CD4-positive, alpha-beta T cell treated with Interferon alpha-2 for 1 hour (primary cell): ENCODE measurements around the gene AOPEP.

Experiments used
- DNase-seq, 2 donors: peaks; one replicate each; pipeline ENCODE4 v3.0.0-alpha.2; 2020 to 2022

AOPEP gene

DNA sequence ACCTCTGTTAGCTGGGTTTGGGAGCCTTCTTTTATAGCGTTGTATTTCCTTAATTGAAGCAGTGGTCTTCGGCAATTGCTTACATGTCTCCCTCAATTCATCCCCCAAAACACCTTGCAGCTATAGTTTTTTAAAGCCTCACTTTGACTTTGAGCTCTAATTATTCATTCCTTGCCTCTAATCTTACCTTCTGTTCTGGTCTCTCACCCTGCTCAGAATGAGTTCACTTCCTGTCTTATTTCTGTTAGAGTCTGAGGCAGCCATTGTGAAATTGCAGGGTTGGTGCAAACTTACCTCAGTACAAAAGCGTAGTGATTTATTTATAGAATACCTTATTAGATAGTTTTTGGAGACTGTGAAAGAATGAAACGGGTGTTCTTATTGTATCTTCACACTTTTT is 35.0 kb downstream of the AOPEP start:
- peak in 1 of 2 donors; percentile 1 for DNase-seq

DNA sequence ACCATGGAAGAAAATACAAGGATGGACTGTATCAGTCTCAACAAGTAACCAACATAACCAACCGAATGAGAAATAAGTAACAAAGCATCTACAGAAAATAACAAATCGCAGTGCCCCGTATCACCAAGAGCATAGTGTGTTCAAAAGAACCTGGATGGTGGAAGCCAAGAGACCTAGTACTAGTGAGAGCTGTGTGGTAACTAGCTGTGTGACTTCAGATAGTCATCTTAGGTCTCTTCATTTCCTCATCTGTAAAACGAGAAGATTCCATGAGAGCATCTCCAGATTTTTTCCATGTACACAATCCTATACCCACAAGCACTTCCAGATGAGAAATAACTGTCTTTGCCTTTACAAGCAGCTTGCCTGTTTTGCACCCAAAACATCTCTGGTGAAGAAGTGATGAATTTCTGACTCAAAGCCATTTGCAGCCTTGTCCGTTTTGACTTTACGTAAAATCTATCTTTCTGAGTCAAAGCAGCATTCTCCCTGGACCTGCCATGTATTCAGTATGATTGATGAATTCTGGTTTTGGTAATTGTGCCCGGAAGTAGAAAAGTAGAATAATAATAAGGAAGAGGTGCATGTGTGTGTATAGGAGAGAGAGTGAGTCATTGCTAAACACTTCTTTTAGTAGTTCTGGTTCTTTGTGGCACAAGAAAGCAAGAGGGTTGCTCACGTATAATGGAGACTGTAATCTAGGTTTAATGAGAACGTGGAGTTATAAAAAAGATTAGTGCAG is 41.0 kb downstream of the AOPEP start:
- DNase-seq: no peak

DNA sequence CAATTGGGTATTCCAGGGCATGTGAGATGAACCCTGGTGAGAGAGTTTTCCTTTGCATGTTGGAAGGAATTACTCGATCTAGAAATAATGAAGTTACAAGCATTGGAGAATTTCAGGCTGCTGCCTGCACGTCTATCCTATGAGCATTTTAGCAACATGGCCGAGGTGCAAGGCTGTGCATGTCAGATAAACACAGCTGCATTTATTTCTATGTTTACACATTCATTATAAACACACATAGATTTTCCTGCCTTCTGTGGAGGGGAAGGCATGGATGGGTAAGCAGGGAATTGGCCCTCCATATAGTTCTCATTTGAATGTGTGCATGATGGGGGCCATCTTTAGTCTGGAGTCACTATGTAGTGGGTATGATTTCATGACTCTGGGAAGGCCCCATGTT is 42.3 kb downstream of the AOPEP start:
- DNase-seq: no peak

DNA sequence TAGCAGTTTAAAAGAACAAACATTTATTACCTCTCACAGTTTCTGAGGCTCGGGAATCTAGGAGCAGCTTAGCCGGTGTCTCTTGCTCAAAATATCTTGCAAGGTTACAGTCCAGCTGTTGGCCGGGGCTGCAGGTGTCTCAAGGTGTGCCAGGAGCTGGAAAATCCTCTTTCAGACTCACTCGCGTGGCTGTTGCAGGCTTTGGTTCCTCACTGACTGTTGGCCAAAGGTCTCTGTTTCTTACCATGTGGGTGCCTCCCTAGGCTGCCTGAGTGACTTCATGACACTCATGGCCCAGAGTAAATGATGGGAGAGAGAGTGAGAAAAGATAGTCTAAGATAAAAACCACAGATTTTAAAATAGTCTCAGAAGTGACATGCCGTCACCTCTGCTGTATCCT is 43.8 kb downstream of the AOPEP start:
- DNase-seq: no peak

DNA sequence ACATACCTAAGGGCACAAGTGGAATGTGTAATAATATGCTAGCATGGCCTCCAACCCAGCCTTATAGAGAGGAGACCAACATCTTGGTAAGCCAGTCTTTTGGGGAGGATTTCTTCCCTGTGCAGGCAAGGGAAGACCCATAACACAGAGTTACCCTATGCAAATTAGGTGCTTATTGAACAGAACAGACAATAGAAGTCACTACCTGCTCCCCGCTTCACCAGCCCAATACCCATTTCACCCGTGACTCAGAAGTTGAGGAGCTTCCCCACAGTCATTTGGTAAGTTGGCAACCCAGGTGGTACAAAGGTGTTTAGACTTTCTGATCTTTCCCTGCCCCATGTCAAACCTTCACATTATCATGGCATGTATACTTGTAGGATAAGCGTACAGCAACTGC is 44.6 kb downstream of the AOPEP start:
- DNase-seq: no peak

DNA sequence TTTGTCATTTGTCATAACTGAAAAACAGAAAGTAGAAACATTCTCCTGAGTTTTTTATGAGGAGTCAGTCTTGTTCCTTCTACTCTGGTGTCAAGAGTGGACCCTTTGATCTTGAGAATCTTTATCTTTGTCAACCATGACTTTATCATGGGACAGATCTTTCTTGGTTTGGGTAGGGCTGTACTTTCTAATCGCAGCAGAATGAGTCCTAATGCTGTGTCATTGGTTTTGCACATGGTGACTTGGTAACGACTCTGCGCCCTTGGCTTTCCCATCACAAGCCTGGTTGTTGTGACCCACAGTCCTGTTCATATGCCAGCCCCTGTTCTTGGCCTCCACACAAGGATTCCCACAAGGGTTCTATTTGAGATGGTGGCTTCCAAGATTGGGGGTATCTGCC is 45.6 kb downstream of the AOPEP start:
- no peak for DNase-seq

DNA sequence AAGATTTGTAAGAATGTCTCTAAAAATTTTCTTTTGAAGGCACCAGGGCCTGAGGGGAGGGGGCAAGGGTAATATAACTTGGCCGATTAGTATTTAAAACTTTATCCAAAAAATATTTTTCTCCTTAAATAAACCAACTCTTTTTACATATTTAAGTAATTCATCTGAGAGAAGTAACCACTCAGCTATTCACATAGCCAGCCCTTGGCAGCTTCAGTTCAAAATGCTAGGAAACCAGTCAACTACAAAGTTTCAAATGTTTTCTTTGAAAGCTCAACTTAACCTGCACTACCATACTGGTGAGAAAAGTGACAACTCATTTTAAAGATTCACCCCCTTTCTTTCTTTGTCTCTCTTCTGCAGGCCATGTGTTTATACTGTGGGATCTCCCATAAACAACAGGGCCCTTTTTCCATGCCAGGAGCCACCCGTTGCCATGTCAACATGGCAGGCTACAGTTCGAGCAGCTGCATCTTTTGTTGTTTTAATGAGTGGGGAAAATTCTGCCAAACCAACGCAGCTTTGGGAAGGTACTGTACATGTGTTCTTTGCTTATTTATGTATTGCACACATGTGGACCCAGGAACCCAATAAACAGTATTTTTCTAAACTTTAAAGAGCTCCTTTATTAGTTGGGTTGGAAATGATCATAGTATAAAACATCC is 46.3 kb downstream of the AOPEP start:
- DNase-seq: no peak

DNA sequence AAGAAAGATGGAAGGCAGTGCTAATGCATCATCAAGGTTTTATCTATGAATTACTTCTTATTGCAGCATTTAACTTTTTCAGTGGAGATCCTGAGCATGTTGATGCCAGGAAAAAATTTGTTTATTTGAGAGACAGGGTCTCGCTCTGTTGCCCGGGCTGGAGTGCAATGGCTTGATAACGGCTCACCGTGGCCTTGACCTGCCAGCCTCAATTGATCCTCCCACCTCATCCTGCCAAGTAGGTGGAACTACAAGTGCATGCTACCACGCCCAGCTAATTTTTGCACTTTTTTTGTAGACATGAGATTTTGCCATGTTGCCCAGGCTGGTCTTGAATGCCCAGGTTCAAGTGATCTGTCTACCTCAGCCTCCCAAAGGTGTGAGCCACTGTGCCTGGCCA is 47.2 kb downstream of the AOPEP start:
- no peak for DNase-seq

DNA sequence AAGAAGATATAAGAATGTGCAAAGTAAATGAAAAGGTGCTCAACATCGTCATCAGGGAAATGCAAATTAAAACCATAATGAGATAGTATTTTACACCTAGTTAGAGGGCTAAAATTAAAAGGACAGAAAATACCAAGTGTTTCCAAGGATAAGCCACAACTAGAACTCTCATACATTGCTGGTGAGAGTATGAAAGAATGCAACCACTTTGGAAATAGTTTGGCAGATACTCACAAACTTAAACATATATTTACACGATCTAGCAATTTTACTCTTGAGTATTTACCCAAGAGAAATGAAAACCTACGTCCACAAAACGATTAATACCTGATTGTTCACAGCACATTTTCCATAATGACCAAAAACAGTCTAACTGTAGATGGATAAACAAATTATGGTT is 51.5 kb downstream of the AOPEP start:
- no peak for DNase-seq

DNA sequence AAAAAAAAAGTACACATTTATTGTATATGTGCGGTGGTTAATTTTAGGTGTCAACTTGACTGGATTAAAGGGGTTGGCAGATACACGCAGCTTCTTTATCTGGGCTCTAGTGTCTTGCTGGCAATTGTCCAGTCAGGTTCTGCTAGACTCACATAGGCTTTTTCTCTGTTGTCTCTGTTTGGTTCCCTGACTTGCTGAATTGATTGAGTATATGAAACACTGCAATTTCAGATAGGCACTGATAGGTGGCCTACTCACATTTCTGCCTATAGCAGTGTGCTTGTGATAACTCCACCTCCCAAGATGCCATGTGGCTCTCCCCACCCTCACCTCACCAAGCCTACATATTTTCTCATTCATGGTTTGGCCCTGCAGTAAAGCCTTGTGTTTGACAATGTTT is 52.5 kb downstream of the AOPEP start:
- DNase-seq: no peak

DNA sequence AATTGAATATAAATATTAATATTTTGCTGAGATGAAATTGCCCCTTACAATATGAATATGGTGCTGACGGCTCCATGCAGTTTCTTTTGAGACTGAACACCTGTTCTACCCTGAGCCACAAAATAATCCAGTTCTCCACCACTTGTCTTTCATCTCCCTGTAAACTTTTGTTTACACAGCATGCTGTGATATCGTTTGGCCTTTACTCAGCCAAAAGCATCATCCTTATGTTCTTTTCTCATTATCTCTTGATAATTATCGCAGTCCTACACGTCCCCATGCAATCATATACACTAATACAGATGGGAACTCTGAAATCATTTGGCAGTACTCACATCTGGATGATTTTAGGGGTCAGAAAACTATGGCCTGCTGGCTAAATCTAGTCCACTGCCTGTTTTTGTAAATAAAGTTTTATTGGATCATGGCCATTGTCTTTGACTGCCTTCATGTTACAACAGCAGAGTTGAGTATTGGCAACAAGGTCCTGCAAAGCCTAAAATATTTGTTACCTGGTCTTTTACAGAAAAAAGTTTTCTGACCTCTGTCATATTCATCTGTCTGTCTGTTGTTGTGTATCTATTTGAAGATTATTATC is 53.3 kb downstream of the AOPEP start:
- no peak for DNase-seq

DNA sequence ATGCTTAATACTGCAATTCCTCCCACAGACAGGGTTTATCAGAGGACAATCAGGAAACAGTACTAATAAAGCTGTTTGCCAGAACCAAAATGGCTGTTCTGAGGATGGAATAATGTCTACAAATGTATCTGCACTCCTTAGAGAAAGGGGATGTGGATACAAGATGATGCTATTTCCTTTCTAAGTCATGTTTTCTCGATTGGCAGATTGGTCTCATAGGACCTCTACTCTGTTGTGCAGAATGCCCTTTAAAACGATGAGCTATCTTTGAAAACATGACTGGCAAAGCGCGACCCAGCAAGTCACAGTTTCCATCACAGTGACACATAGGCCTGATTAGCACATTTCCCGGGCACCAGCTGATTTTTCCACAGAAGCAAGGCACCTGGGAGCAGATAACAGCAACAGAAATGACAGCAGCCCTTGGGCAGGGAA is 54.0 kb downstream of the AOPEP start:
- no peak for DNase-seq

DNA sequence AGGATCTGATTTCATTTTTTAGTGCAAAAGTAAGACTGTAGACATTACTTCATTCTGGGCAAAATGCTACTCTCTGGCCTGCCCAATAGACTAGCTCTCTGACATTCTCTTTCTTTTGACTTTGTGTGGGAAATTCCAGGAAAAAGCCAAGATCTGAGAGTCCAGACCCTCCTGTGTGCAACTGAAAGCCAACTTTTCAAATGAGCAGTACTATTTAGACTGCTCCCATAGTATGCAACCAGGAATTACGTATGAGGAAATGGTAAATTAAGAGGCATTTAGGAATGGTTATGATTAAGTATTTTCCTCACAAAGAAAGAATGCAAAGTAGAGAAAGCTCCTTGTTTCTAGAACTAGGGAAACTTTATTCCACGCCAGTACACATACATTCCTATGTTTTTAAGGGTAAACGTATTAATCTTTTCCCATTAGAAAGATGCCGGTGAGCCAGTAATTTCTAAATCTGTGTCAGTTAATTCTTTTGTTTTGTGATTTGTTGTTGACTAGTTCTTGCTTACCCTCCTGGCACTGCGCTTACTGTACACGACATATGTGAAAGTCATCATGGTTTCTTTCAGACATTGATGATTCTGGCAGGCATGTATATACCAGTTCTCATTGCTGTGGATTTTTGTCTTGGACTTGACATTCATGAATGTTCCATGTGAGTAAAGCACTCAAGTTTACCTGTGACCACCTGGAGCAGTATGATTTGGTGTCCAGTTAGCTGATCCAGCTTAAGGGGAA is 56.0 kb downstream of the AOPEP start:
- DNase-seq: no peak

DNA sequence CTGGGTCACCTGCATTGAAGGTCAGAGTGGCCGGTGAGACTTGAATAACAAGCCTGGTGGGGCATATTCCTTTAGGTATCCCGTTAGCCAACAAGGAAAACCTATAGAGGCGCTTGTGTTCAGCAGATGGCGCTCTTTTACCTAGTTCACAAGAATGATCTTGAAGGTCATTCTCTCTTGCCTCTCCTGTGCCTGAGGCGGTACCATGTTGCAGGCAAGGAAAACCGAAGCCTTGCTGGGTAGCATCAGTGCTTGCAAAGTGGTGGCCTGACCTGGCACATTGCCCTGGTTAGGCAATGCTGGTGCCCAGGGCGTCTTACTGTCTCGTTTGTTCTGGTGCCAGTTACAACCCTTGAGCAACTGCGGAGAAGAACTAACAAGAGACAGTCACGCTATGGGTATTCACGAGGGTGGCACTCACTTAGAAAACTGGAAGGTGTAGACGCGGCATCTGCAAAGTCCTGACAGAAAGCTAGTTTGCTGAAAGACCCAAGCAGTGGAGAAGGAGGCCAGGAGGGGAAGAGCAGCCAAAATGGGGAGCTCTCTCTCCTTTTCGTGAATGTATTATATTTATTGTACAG is 56.7 kb downstream of the AOPEP start:
- DNase-seq: peak; percentile 30 to 57

DNA sequence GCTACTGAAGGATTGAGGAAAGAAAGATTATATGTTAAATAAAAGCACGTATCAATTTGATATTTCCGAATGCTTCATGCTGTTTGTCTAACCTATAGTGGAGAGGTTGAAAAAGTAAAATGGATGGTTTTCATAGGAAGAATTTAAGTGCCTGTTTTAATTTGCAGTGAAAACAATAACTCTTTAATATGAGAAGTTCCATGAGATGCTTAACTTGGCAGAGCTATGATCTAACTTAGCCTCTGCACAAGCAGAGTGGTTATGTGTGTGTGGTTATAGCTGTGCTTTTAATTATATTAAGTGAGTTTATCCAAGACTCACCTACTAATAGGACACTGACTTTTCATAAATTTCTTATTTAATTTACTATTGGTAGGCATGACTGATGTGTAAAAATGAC is 57.4 kb downstream of the AOPEP start:
- DNase-seq: no peak

DNA sequence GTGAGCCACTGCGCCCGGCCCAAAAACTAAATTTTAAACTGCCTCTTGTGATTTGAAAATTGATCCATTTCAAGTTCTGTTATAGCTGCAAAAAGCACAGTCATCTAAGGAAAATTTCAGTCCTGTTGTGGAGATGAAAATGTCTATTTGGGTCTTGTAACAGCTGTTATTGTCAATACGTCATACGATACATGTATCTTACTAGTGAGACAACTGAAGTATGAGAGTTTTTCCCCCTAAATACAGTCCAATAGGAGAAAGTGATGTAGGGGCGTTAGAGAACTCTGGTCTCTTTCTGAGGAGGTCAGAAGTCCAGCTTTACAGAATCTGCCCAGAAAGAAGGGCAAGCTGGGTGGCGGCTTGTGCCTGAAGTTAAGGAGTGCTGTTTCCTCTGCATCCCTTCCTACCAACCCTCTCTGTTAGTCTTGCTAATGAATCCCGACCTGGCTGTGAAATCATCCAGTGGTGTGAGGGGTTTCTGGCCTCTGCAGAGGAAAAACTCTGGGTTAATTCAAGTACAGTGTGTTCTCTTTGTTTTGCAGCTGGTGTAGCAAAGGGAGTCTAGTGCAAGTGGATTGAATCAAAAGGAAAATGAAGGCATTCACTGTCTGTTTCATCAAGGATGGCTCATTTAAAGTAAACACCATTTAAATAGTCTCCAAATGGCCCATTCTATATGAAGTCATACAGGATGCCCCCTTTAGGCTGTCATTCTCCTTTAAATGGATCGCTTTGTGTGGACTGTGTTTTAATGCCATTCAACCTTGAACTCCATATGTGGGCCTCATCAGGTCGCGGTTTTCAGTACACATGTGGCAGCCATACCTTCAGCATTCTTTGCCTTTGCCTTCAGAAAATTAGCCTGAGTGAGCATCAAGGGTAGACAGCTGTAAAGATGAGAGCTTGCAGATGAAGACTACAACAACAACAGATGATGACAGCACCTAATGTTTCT is 59.0 kb downstream of the AOPEP start:
- no peak for DNase-seq

DNA sequence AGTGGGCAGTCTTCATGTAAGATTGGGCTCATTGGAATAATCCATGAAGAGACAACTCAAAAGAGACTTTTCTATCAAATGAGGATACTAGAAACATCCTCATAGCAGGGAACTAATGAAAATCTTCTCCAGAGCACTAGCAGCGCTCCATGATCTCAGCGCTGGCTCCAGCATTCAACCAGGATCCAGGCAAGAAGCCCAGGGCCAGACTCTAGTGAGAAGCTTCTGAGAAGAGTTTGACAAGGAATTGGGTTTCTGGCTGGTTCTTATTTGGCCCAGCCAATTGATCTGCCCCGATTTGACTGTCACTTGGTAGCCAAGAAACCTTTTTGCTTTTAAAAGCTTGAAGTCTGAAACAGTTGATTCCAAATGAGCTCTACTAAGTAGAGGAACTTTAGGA is 60.1 kb downstream of the AOPEP start:
- DNase-seq: no peak

DNA sequence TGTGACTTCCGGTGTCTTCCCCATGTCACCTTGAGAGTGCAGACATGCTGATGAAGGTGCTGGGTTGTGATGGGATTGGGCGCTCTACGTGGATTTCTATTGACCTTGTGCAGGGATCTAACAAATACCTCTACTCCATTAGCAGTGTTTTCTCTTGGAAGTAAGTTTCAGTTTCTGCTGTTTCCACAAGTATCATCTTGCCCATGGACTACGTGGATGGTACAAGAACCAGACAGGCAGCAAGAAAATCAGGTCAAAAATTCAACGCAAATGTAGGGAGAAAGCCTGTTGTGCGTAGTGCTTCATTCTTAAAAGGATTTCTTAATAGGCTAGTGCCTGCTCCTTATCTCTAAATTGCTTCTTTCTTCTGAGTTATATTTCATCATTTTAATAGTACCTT is 60.8 kb downstream of the AOPEP start:
- DNase-seq: no peak

DNA sequence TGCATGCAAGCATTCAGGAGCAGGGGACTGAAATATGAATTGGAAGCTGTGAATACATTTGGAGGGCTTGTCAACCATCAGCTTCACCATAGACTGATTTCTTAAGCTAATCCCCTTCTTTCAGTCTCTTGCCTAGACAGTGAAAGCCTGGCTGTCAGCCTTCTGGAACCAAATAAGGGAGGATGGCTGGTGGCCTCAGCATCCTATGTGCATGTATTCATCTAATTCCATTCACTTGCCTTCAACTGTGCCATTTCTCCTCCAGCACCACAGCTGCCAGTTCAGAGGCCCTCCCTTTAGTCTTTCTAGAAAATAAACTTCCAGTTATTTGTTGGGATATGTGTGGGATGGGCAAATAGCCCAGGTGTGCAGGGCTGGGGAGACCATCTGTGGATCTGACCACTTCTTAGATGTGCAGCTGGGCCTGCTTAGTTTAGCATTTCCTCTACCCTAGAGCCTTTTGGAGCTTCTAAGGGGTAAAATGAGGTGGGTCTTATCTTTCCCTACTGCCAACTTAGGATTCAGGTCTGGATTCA is 62.1 kb downstream of the AOPEP start:
- DNase-seq: no peak

DNA sequence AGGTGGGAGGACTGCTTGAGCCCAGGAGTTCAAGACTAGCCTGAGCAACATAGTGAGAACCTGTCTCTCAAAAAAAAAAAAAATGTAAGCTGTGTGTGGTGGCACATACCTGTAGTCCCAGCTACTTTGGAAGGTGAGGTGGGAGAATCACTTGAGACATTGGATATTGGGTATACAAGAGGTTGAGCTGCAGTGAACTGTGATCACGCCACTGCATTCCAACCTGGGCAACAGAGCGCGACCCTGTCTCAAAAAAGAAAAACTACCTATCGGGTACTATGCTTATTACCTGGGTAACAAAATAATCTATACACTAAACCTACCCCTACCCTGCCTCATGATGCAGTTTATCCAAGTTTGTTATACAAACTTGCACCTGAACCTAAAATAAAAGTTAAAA is 64.9 kb downstream of the AOPEP start:
- DNase-seq: no peak

DNA sequence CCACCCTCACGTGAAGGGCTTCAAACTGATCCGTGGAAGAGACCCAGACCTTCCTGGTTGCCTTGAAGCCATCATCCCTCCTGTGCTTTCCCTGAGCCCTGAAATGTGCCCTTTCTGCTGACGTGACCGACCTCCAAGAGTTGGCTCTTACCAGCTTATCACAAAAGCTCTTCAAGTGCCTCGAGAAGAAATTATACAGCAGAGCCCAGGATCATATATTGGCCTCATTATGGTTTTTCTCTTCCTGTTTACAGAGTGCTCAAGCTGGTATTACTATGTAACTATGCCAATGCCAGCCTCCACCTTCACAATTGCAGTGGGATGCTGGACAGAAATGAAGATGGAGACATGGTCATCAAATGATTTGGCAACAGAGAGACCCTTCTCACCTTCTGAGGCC is 66.0 kb downstream of the AOPEP start:
- DNase-seq: no peak
